ENCODE data around the gene PPIP5K2.
"Not testable (repeated sequence)": the region's sequence is repeated elsewhere in the genome, so short reads cannot be mapped to it uniquely, and the experiment has no call there.

PPIP5K2 gene

GRCh38 chr5:103119765-103120606 is at the start of gene PPIP5K2, which contains the start of gene GIN1:
Gene PPIP5K2 (plus strand): TSS chr5:103120301. CDS start chr5:103129590, 9,289 bp downstream.
Gene GIN1 (minus strand): TSS chr5:103120138. CDS start chr5:103108707, 11,431 bp downstream.
- peak; percentile 95 for DNase-seq

GRCh38 chr5:103073500-103073899 is 46.6 kb upstream of the PPIP5K2 start:
- not testable (repeated sequence) for DNase-seq

GRCh38 chr5:103075442-103075841 is 44.7 kb upstream of the PPIP5K2 start:
- no peak for DNase-seq

GRCh38 chr5:103079796-103080195 is 40.3 kb upstream of the PPIP5K2 start:
- no peak for DNase-seq

- no peak for DNase-seq
These were observed 33.6 kb upstream of the PPIP5K2 start for GRCh38 chr5:103086547-103086946.

GRCh38 chr5:103089272-103089671 is 30.8 kb upstream of the PPIP5K2 start:
- no peak for DNase-seq

GRCh38 chr5:103090791-103091190 is 29.3 kb upstream of the PPIP5K2 start:
- DNase-seq: no peak

GRCh38 chr5:103092676-103093075 is 27.4 kb upstream of the PPIP5K2 start:
- no peak for DNase-seq

GRCh38 chr5:103093727-103094126 is 26.4 kb upstream of the PPIP5K2 start:
- no peak for DNase-seq

- DNase-seq: no peak
These were observed 25.4 kb upstream of the PPIP5K2 start for GRCh38 chr5:103094737-103095136.

GRCh38 chr5:103098993-103099392 is 21.1 kb upstream of the PPIP5K2 start:
- DNase-seq: no peak

GRCh38 chr5:103101079-103101750 is 18.9 kb upstream of the PPIP5K2 start:
- DNase-seq: no peak

- no peak for DNase-seq
These were observed 17.9 kb upstream of the PPIP5K2 start for GRCh38 chr5:103102234-103102633.

- DNase-seq: no peak
These were observed 12.0 kb upstream of the PPIP5K2 start for GRCh38 chr5:103108086-103108485.

GRCh38 chr5:103109277-103109676 is 10.8 kb upstream of the PPIP5K2 start:
- DNase-seq: no peak

GRCh38 chr5:103110403-103110802 is 9.7 kb upstream of the PPIP5K2 start:
- no peak for DNase-seq

GRCh38 chr5:103111468-103111867 is 8.6 kb upstream of the PPIP5K2 start:
- DNase-seq: peak; percentile 26

- DNase-seq: no peak
These were observed 7.2 kb upstream of the PPIP5K2 start for GRCh38 chr5:103112910-103113309.

- no peak for DNase-seq
These were observed 5.7 kb upstream of the PPIP5K2 start for GRCh38 chr5:103114440-103114839.

- no peak for DNase-seq
These were observed 2.6 kb upstream of the PPIP5K2 start for GRCh38 chr5:103117471-103117991.

- no peak for DNase-seq
These were observed 884 bp upstream of the PPIP5K2 start for GRCh38 chr5:103119070-103119764.

GRCh38 chr5:103120607-103121200 is 603 bp downstream of the PPIP5K2 start:
- DNase-seq: no peak

- DNase-seq: no peak
These were observed 2.1 kb downstream of the PPIP5K2 start for GRCh38 chr5:103122242-103122641.
